Hematopoietic multipotent progenitor cell treated with erythropoietin and hydrocortisone succinate and interleukin-3 and kit ligand, for 15 days (in vitro differentiated cells): ENCODE data around the gene DRGX.

Source experiments
- DNase-seq: peaks from one replicate; pipeline ENCODE4 v3.0.0-alpha.2; 2015; ENCODE audit warnings: low spot score

DRGX gene

DNA sequence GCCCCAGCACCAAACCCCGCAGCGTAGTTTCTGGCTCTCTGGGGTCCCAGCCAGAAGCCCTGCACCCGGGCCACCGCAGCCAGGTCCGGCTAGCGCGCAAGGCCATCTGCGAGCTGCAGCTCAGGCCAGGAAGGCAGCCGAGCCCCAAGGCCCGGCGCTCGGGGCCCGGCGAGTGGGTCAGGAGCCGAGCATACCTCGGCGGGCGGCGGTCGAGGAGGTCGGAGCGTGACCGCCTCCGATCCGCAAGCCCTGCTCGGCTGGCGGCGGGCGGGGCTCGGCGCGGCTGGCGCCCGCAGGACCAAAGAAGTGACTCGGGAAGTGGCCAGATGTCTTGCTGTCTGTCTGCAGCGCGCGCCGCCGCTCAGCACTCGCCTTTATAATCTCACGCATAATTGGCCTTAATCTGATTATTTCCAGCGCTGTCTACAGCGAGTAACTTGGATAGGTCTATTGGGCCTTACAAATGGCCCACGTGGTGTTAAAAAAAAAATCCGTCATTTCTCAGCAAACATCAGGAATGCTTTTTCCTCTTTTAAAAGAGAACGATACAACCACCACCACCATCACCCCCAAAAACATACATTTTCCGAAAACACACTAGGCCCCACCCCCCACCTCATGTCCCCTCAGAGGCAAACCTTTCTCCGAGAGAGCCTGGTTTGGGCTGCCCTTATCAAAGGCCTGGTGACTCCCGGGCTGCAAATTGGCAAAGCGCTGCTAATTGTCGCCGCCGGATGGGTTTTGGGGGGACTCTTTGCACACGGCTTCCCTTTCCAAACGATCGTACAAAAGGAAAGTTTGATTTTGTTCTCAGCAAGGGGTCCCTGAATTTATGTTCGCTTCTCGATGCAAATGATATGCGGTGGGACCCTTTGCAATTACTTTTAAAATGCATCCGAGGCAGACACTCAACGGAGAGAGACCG lies at the start of gene DRGX:
DRGX (minus strand) TSS at position 349 of the 925 bp plus-strand sequence. CDS start 649 bp downstream, outside the sequence.
- DNase-seq = no peak

- DNase-seq = no peak
These were observed 48.5 kb upstream of the DRGX start for GRCh38 chr10:49444349-49444748.

DNA sequence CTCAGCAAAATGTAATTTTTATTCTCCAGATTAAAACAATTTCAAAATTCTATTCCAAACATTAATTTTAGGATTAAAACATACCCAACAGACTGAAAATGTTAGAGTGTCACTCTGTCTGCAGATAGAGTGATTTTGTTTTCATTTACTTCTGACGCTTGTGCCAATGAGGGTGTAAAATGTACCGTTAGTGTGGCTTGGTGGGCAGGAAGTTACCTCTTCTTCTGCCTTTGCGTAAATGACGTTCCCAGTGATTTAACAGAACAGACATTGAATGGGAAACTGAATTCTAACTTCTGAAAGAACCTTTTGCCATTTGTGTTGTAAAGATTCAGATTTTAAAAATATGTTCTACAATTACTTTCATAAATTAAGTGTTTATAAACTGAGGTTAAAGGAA lies 47.0 kb upstream of the DRGX start:
- no peak for DNase-seq

DNA sequence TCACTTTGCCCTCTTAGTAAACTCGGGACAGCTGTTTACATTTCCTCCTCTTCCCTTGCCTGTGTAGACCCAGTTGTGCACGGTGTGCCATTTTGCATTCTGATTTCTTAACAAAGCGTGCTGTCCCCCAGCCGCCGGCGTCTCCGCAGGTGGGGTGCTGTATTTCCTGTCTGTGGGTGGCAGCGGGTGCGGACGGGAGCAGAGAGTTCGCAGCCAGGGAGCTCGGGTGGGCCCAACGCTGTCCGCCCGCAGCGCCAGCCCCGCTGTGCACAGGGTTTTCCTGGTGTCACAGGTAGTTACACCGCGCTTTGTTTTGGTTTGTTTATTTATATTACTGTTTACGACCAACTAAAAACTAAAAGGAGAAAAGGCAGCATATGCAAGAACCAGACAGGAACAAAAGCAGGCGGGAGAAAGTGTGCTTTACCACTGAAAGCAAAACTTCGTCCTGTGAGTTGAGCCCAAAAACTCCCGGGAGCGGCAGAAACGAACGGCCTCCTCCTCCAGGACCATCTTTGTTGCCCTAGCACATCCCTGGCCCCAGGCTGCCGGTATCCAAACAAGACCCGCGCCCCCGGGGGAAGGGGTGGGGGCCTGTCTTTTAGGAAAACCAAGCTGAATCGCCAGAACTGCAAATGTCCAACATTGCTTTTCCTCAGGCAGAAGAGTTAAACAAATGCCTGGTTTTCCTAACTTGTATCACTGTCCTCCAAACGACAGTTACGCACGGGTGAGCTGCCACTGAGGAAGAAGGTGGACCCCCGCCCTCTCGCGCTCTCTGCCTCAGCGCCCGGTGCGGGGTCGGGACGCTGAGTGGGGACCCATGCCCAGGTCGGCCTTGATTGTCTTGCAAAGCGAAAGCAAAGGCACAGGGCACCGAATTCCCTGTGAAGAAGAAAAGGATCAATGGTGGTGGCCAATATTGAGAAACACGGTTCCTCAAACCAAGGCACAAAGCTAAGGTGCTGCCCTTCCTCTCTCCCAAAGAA lies 45.9 kb upstream of the DRGX start:
- no peak for DNase-seq

DNA sequence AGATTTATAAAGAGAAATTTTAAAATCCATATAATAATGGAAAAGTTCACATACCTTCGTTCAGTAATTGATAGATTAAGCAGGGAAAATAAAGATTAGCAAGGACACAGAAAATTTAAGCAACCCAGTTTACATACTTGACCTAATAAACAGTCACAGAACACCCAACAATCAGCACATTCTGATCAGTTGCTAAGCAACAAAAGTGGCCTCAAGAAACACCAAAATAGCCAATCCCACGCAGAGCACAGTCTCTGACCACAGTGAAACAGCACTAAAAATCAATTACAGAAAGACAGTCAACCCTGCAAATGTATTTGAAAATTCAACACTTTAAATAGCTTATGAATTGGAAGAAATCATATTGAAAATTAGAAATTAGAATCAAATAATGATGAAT lies 39.3 kb upstream of the DRGX start:
- no peak for DNase-seq

GRCh38 chr10:49433069-49433468 lies 37.2 kb upstream of the DRGX start:
- DNase-seq = no peak

DNA sequence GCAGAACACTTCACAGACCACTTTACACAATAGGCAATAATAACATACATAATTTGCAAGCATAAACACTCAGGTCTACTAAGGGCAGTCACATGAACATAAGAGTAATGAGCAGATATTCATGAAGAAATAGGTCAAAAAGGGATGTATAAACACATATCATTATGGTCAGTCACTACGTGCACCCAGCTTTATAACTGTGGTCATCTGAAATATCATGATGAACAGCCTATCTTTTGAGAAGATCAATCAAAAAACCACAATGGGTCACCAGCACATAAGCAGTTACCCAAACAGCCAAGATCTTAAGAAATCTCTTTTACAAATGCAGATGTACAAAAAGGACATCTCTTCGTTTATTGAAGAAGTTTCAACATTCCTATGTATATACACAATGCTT lies 35.5 kb upstream of the DRGX start:
- no peak for DNase-seq

DNA sequence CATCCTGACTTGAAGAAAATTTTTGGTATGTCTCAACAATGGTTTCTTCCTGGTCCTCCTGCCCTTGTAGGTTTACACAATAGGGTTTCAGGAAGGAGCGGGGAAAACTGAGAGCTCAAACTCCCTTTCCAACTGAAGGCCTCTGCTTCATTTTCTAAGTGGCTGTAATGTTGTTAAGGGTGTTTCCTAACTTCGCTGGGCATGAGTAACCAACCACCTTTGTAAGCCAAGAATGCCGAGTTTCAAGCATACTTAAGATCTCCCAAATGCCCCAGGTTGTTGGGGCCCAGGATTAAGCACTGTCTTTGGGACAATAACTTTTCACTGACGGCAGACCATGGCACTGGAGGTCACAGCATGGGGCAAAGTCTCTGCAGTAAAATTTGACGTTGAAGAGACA lies 33.6 kb upstream of the DRGX start:
- no peak for DNase-seq

GRCh38 chr10:49426490-49427360 lies 30.8 kb upstream of the DRGX start:
- DNase-seq = no peak

DNA sequence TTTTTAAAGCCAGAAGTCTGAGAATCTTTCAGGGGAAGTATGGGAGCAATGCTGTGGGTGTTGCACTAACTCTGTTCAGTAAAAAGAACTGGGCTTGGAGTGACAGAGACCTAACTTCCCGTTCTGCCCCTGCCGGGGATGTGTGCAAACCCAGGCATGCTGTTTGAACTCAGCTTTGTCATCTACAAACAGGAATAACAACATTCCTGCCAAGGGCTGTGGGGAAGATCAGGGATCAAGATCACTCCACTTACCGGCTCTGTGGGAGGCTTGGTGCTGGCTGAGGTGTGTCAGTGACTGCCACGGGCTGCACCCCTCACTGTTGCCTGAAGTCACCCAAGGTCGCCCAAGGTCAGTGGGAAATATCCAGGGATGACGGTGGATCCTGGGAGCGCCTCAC lies 23.1 kb upstream of the DRGX start:
- DNase-seq = no peak

GRCh38 chr10:49418328-49418727 lies 22.4 kb upstream of the DRGX start:
- no peak for DNase-seq

GRCh38 chr10:49418053-49418326 lies 22.1 kb upstream of the DRGX start:
- DNase-seq = no peak

- no peak for DNase-seq
These were observed 21.6 kb upstream of the DRGX start for GRCh38 chr10:49417311-49418052.

DNA sequence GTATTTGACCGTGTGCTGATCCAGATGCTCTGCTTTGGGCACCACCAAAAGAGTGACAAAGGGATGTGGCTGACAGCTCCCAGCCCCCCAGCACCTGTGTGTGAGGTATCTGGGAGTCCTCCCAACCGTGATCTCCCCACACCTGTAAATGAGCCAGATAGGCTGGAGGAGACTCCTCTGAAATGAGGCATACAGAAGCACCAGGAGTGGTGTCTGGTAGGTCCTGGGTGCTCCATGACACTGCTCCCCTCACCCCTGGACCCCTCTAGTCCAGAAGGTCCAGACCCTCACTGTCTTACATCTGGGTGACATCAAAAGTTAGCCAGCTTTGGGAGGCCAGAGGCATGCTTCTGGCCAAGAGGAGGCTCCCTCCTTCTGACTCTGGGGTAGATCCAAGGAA lies 20.0 kb upstream of the DRGX start:
- DNase-seq = no peak

GRCh38 chr10:49415109-49415508 lies 19.2 kb upstream of the DRGX start:
- no peak for DNase-seq

GRCh38 chr10:49414496-49414895 lies 18.6 kb upstream of the DRGX start:
- DNase-seq = no peak

DNA sequence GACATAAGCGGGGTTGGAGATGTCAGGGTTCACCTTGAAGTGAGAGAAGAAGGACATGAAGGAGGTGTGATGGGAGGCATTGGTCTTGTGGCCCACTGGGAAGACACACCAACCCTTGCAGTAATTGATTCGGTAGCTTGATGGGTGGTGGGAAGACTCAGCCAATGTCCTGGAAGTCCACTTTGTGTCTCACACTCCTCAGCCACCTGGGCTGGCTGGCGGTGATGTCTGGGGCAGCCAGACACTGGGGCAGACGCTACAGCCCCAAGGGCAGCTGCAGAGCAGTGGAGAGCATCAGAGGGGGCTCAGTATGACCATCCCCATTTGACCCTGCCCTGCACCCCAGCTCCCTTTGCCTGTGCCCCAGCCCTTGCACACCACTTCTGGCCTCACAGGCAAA lies 16.7 kb upstream of the DRGX start:
- DNase-seq = no peak

DNA sequence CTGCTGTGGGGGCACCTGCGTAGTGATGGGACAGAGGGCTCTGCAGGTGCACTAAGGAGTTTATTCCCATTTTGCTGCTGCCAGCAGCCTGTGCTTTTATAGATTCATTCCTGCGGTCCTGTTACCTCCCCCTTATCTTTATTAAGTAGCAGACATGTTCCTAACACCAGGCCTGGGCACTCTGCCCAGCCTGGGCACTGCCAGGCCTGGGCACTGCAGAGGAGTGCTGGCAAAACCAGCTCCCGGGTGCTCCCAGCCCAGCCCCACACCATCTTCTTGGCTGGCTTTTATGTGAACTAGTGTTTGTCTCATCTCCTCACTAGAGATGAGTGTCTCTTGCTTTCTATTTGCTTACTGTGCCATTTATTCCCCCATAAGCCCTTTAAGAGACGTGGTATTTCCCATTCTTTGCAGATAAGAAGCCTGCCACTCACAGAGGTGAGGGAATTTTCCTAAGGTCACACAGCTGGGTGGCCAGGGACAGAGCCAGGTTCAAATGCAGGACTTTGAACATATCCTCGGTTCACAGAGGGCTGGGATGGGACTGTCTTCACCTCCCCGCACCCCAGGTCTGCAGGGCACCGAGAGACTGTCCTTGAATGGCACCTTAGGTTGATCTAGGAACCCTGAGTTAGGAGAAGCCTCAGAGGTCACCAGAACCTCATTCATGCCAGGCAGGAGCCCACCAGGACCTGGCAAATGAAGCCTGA lies 14.6 kb upstream of the DRGX start:
- no peak for DNase-seq

DNA sequence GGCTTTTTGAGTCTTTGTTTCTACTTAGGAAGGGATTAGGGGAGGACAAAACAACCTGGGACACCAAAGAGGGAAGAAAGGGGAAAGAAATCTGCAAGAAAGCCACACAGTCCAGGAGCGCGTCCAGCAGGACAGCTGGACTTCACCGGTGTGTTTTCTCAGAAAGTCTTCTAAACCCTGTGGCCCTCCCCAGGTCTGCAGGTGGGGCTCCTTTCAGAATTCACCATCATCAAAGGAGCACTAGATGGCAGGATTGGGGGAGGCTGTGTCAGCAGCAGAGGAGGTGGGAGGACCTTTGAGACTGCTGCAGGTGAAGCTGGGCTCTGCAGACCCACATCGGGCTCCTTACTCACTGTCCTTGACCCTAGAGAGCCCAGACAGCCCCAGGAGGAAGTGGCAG lies 13.9 kb upstream of the DRGX start:
- no peak for DNase-seq

- no peak for DNase-seq
These were observed 12.8 kb upstream of the DRGX start for GRCh38 chr10:49408519-49409306.
